Measurements from ENCODE around the gene RMRP.

GRCh38 chr9:35695943-35696401 lies 38.2 kb upstream of the RMRP start:
- TF ChIP-seq CTCF (IDR thresholded peaks at IDR 0.05) (no peak), SIN3A (IDR thresholded peaks at IDR 0.05; ENCODE audit: borderline replicate concordance, low read depth, low read length) (no peak), EP300 (IDR thresholded peaks at IDR 0.05; ENCODE audit: borderline replicate concordance in 1 of 2, low read depth in 1 of 2, low read length in 1 of 2) (no peak), POLR2AphosphoS5 (IDR thresholded peaks at IDR 0.05; ENCODE audit: low read depth, low read length) (no peak), MAX (IDR thresholded peaks at IDR 0.05; ENCODE audit: low read depth) (no peak), YY1 (IDR thresholded peaks at IDR 0.05; ENCODE audit: low read depth) (no peak), GABPA (IDR thresholded peaks at IDR 0.05; ENCODE audit: low read depth) (no peak), RCOR1 (IDR thresholded peaks at IDR 0.05; ENCODE audit: low read length) (no peak), TAF1 (IDR thresholded peaks at IDR 0.05; ENCODE audit: borderline replicate concordance, low read depth, low read length) (no peak)
